Measurements from ENCODE around the gene ZHX3. TPM values are rescaled to one million over a fixed set of nuclear protein-coding genes. Genes with fewer than 3 reads are reported as not detected.

ZHX3 gene
- total RNA-seq, 1 experiment from 2014 or later: 24.6 TPM

DNA sequence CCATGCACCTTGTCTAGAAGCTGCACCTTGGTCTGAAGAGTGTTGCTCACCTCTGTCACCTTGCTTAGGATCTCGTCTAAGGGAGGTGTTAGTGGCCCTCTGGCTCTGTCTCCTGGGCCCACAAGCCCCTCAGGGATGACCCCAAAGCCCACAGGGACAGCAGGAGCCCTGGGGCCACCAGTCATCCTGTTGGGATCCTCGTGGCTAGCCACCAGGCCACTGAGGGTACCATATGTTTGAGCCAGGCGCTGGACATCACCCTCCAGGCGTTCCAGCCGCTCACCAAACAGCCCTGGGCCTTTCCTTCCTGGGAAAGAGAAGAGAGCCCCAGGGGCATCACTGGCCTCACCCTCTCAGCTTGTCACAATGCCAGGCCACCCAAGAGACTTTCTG lies 45.2 kb upstream of the ZHX3 start:
- intact Hi-C loops (cut with micrococcal nuclease; ENCODE audit: unreplicated experiment): no loop called here
- no peaks in the 10 kb centered on the region for H3K9me3 ChIP-seq
- no peak overlapping the region for H3K27ac Mint-ChIP-seq (ENCODE audit: unreplicated experiment)
- H3K4me3 ChIP-seq (ENCODE audit: low read depth, low read length): no peak overlapping the region
- H3K4me3 Mint-ChIP-seq (ENCODE audit: unreplicated experiment): no peak overlapping the region
- H3K36me3 Mint-ChIP-seq (ENCODE audit: insufficient read depth, unreplicated experiment): no peaks in the 10 kb centered on the region
- no peaks in the 10 kb centered on the region for H3K9me3 Mint-ChIP-seq (ENCODE audit: unreplicated experiment)
- H3K4me1 ChIP-seq: 0 out of 2 replicates have a peak, but pooled peaks cover 6% of the 10 kb centered on the region
- no TSS peak for BruUV-seq (replicated peaks)
- peaks cover 1% of the 10 kb centered on the region; the same call in 1 of the 2 replicates for H3K36me3 ChIP-seq (ENCODE audit: control insufficient read depth, insufficient read depth, low read length)
- peaks cover 11% of the 10 kb centered on the region for H3K4me1 Mint-ChIP-seq (ENCODE audit: low read depth, unreplicated experiment)
- CTCF ChIA-PET: interaction anchor here (1.0 to 2.0 kb wide), 2 partner anchors 11 to 22 kb away, joined by 3 to 12 read pairs; partner anchors contain the start of gene LPIN3
- peaks cover 21% of the 10 kb centered on the region for H3K27me3 Mint-ChIP-seq (ENCODE audit: insufficient read depth, unreplicated experiment)
- DNase-seq: no peak
- POLR2A ChIA-PET: interaction anchor here (0.6 kb wide), 1 partner anchor 202 kb away, joined by 3 read pairs; no protein-coding TSS in a partner anchor
- TF ChIP-seq, protein P1, sequence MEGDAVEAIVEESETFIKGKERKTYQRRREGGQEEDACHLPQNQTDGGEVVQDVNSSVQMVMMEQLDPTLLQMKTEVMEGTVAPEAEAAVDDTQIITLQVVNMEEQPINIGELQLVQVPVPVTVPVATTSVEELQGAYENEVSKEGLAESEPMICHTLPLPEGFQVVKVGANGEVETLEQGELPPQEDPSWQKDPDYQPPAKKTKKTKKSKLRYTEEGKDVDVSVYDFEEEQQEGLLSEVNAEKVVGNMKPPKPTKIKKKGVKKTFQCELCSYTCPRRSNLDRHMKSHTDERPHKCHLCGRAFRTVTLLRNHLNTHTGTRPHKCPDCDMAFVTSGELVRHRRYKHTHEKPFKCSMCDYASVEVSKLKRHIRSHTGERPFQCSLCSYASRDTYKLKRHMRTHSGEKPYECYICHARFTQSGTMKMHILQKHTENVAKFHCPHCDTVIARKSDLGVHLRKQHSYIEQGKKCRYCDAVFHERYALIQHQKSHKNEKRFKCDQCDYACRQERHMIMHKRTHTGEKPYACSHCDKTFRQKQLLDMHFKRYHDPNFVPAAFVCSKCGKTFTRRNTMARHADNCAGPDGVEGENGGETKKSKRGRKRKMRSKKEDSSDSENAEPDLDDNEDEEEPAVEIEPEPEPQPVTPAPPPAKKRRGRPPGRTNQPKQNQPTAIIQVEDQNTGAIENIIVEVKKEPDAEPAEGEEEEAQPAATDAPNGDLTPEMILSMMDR (IDR thresholded peaks at IDR 0.05; ENCODE audit: insufficient read depth in 1 of 2, low read depth in 1 of 2, low read length in 1 of 2, severe bottlenecking in 1 of 2, unreplicated experiment in 1 of 2): no peak
- H3K27me3 ChIP-seq (replicated peaks; ENCODE audit: control insufficient read depth, insufficient read depth, low read length): peaks cover 8% of the 10 kb centered on the region

DNA sequence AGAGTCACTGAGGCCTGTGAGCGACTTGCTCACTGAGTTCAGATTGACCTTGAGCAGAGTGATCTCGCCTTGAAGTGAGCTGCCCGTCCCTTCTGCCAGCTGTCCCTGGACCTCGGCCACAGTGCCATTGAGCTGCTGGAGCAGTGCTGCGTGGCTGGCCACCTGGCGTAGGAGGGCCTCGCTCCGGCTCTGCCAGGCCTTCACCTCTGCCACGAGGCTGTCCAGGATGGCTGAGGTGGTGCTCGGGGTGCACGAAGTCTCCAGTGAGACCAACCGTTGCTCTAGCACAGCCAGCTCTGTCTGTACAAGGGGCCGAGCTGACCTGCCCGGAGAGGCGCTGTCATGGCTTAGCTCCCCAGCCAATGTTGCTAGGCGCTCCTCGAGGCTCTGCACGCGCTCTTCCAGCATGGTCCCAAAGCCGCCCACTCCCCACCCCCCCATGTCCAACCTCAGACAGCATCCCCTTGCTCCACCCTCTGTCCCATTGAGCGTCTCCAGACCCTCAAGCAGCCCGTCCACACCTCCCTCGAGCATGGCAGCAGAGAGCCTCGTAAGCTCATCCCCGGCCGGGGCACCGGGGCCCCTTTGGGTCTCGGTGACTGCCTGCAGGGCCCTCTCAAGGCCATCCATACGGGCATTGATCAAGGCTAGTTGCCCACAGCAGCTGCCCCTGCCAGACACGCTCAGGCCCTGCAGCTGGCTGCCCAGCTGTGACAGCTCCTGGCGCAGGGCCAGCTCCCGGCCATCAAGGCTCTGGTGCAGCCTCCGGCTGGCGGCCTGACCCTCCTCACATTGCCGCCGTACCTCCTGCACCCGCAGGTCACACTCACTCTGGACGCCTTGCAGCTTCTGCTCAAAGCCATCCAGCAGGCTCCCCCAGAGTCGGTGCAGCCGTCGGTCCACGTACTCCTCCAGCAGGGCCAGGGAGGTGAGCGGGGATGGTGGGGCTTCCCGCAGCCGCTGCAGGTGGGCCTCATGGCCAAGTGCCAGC lies 44.5 kb upstream of the ZHX3 start:
- peaks cover 8% of the 10 kb centered on the region for H3K27me3 ChIP-seq (replicated peaks; ENCODE audit: control insufficient read depth, insufficient read depth, low read length)
- BruUV-seq (replicated peaks): no TSS peak
- Mint-ChIP-seq H3K27ac (ENCODE audit: unreplicated experiment) (no peak overlapping the region), H3K27me3 (ENCODE audit: insufficient read depth, unreplicated experiment) (peaks cover 15% of the 10 kb centered on the region), H3K36me3 (ENCODE audit: insufficient read depth, unreplicated experiment) (no peaks in the 10 kb centered on the region), H3K9me3 (ENCODE audit: unreplicated experiment) (no peaks in the 10 kb centered on the region), H3K4me3 (ENCODE audit: unreplicated experiment) (no peak overlapping the region), H3K4me1 (ENCODE audit: low read depth, unreplicated experiment) (peaks cover 6% of the 10 kb centered on the region)
- TF ChIP-seq, protein P1 (IDR thresholded peaks at IDR 0.05; ENCODE audit: insufficient read depth in 1 of 2, low read depth in 1 of 2, low read length in 1 of 2, severe bottlenecking in 1 of 2, unreplicated experiment in 1 of 2): no peak
- H3K4me1 ChIP-seq: 0 out of 2 replicates have a peak, but pooled peaks cover 6% of the 10 kb centered on the region
- ChIA-PET CTCF (interaction anchor here (1.0 to 2.0 kb wide), 2 partner anchors 10 to 21 kb away, joined by 3 to 12 read pairs; partner anchors contain the start of gene LPIN3), POLR2A (interaction anchor here (0.6 kb wide), 1 partner anchor 201 kb away, joined by 3 read pairs; no protein-coding TSS in a partner anchor)
- DNase-seq: peak in 1 of 2 experiments; percentile 58
- intact Hi-C loops (cut with micrococcal nuclease; ENCODE audit: unreplicated experiment): no loop called here
- no peak overlapping the region for H3K4me3 ChIP-seq (ENCODE audit: low read depth, low read length)
- no peaks in the 10 kb centered on the region for H3K9me3 ChIP-seq
- H3K36me3 ChIP-seq (ENCODE audit: control insufficient read depth, insufficient read depth, low read length): peaks cover 1% of the 10 kb centered on the region; the same call in 1 of the 2 replicates
